Measurements from ENCODE around the gene AAK1.
"Not testable (repeated sequence)": the region's sequence is repeated elsewhere in the genome, so short reads cannot be mapped to it uniquely, and the experiment has no call there.

The AAK1 gene

DNA sequence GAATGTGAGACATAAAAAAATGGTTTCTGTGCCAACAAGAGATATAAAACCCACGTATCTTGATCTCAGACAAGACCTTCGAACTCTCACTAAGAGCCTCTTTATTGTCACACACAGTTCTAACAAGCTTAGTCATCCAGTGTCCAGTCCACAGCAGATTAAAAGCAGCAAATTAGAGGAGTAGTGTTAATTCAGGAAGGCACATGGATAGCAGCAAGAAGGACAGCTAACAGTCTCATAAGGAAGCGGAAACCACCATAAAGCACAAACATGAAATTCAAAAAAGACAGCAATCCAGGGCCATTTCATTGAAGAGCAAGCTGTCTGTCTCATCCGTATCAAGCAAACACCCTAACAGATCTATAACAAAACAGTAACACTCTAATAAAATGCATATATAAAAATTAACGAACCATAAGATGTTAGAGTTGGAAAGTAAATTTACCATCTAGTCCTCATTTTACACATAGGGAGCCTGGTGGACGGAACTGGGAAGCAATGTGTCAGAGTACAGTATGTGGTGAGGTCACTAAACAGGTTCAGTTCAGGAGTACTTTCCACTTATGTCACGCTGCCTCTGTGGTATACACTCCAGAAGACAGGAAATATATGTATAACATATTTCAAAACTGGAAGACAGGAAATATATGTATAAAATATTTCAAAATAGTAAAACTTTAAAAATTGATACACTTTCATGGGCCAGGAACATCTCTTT, 18.3 kb downstream of the AAK1 start:
- no peak for DNase-seq (ENCODE audit: low read depth)

GRCh38 chr2:69624611-69625010, 18.9 kb downstream of the AAK1 start:
- DNase-seq (ENCODE audit: low read depth), result no peak

DNA sequence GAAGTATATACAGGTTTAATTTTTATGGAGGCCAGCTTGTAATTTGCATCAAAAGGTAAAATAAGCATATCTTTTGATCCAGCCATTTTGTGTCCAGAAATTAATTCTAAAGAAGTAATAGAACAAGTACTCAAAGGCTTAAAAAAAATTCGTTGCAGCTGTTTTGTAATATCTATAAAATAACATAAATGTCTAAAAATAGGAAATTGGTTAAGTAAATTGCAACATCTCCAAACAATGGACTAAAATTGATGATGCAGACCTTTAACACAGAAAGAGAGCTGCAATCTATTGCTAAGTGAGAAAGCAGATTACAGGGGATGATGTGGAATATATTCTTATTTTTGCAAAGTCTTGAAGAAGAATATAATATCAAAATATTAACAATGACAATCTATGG, 19.4 kb downstream of the AAK1 start:
- DNase-seq (ENCODE audit: low read depth), result no peak

GRCh38 chr2:69623236-69623635, 20.3 kb downstream of the AAK1 start:
- DNase-seq (ENCODE audit: low read depth), result no peak

DNA sequence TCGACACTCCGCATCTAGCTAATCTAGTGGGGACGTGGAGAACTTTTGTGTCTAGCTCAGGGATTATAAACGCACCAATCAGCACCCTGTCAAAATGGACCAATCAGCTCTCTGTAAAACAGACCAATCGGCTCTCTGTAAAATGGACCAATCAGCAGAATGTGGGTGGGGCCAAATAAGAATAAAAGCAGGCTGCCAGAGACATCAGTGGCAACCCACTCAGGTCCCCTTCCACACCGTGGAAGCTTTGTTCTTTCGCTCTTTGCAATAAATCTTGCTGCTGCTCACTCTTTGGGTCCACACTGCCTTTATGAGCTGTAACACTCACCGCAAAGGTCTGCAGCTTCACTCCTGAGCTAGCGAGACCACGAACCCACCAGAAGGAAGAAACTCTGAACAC, 20.7 kb downstream of the AAK1 start:
- not testable (repeated sequence) for DNase-seq (ENCODE audit: low read depth)

GRCh38 chr2:69622017-69622540, 21.5 kb downstream of the AAK1 start:
- DNase-seq (ENCODE audit: low read depth), result not testable (repeated sequence)

- no peak for DNase-seq (ENCODE audit: low read depth)
Measured at GRCh38 chr2:69621440-69621839, 22.1 kb downstream of the AAK1 start.

DNA sequence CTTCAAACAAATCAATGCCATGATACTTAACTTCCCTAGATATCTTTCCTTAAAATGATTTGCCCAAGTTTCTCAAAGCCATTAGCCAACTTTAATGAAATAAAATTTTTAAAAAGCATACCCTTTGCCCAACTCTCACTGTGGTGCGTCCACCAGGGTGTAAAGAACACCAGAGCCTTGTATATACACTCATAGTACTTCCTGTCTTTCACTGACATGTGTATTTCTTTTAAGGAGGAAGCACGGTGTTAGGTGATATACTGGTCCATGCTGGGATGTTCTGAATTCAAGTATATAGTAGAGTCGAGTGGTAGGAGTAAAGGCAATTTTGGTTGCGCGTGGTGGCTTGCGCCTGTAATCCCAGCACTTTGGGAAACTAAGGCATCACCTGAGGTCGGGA, 22.7 kb downstream of the AAK1 start:
- no peak for DNase-seq (ENCODE audit: low read depth)

GRCh38 chr2:69619725-69620124, 23.8 kb downstream of the AAK1 start:
- DNase-seq (ENCODE audit: low read depth), result no peak

DNA sequence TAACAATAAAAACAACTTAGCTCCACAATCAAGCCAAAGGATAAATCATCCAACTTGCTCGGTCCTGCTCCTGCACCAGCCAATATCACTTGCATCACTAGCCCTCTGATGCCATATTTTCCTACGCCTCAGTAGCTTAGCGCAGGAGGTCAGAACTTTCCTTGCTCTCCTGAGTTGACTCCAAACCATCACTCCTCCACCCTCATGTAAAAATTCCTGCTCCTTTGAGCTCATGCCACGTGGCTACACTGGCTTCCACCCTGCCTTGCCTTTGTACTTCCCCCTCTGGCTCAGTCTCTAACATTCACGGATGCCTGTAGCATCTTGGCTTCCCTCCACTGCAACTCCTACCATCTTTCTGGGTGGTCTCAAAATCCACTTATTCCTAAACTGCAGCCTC, 25.2 kb downstream of the AAK1 start:
- DNase-seq (ENCODE audit: low read depth), result no peak

DNA sequence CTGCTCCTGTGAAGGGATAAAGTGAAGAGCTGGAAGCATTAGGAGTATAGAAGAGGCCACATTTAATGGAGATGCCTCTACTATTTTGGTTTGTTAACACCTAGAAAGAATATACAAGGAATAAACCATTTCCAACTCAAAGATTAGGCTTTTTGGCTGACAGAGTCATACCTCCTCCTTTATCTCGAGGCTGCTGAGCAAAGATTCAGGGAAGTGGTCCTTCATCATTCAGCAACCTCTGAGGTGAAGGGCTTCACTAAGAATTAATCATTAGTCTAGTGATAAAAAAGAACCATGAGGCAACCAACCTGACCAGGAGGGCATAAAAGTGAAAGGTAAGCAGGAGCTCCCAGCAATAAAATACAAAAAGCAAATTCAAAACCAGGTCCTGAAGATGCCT, 25.8 kb downstream of the AAK1 start:
- no peak for DNase-seq (ENCODE audit: low read depth)

DNA sequence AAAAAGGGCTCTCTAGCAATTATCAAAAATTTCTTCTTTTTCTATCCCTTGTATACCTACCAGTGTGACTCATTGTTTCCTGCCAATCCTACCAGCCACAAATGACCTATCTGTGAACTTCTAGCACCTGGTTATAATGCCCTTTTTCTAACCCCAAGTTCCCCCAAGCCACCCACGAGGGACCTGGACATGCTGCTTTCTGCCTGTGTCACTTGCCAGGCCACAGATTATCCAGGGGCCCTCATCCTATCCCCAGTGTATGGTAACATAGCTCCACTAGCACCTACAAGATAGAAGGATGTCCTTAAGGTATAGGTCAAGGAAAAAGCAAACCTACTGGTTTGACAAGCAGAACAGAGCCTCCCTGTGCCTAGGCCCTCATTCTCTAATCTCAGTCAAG, 26.8 kb downstream of the AAK1 start:
- DNase-seq (ENCODE audit: low read depth), result no peak

DNA sequence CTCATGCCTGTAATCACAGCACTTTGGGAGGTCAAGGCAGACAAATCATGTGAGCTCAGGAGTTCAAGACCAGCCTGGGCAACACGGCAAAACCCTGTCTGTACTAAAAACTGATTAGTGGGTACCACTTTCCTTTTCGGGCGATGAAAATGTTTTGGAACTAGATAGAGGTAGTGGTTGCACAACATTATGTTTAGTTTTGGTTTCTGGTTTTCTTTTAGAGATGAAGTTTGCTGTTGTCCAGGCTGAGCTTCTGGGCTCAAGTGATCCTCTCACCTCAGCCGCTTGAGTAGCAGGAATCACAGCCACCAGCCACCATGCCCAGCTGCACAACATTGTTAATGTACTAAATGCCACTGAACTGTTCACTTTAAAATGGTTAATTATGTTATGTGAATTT, 27.6 kb downstream of the AAK1 start:
- no peak for DNase-seq (ENCODE audit: low read depth)

DNA sequence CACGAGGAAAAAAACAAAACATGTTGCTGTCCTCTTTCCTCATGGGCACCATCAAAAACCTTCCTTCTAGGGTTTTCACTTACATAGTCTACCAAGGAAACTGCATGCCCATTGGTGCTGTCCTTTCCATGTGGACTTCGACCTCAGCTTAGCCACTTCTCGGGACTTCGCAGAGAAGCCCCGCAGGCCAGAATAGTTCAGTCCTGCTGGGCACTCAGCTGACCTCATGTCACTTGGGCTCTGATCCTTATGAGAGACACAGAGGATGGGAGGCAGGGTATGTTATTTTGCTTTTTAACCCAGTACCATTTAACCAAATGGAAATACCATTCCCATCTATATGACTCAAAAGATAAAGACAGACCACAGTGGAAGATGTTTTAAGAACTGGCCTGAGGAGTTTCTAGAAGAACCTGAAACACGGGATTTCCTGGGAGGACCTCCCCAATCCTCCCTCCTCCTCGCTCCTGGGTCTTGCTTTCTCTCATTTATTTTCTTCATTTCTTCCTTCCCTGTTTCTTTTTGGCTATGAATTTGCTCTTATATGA, 28.4 kb downstream of the AAK1 start:
- no peak for DNase-seq (ENCODE audit: low read depth)

DNA sequence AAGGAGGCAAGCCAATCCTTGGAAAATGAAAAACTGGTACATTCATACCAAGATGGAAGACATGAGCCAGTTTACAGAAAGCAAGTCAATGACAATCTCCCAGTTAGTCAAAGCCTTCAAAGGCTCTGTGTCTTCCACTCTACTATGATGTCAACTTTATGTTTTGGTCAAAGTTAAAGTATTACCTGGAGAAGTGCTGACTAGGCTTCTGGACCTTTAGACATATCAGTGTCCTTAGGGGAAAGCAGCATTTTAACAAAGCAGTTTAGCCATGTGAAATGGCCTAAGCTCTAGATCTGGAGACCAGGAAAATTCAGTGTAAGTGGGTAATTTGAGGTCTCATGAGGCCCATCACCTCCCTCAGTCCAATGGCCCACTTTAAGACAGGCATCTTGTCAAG, 30.8 kb downstream of the AAK1 start:
- DNase-seq (ENCODE audit: low read depth), result no peak

DNA sequence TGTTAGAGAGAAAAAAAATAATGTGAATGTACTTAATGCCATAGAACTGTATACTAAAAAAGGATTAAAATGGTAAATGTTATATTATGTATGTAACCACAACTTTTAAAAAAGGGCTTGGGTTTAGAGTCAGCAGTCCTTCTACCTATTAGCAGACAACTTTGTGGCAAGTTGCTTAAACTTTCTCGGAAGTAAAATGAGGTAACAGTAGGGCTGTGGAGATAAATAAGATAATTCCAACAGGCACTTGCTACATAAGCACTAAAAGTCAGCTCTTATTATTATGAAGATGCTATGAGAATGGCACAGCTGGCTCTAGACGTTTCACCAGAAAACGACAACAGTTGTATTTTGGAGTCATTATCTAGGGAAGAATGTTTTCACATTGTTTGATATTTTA, 31.3 kb downstream of the AAK1 start:
- no peak for DNase-seq (ENCODE audit: low read depth)

- no peak for DNase-seq (ENCODE audit: low read depth)
Measured at GRCh38 chr2:69608109-69608508, 35.4 kb downstream of the AAK1 start.

GRCh38 chr2:69606771-69607170, 36.8 kb downstream of the AAK1 start:
- DNase-seq (ENCODE audit: low read depth), result not testable (repeated sequence)

DNA sequence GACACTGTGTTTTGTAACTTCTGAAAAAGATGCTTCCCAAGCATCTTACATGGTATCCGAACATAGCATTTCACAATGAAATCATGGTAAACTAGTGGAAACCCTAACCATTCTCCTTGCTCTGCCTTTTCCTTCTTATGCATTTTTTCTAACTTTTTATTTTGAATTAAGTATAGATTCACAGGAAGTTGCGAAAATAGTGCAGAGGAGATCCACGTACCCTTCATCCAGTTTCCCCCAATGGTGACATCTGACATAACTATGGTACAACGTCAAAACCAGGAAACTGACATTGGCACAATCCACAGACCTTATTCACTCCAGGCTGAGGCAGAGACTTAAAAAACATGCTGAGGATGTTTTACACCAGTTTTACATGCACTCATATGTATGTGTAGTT, 38.3 kb downstream of the AAK1 start:
- no peak for DNase-seq (ENCODE audit: low read depth)

DNA sequence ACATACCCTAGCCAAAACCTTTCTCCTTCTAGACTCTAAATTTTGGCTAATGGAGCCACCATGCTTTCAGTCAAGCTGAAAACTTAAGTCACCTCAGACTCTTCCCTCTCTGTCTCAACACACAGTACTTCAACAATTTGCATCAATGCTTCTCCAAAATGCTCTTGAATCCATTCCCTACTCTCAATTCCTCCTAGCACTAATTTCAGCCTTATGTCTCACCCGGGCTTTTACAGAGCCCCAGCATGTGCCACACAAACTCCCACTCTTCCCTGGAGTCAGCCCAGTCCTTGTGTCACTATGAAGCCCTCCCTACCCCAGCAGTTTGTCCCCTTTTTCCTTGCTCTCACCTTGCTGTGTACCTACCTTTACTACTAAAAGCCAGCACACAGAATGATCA, 38.7 kb downstream of the AAK1 start:
- DNase-seq (ENCODE audit: low read depth), result no peak

DNA sequence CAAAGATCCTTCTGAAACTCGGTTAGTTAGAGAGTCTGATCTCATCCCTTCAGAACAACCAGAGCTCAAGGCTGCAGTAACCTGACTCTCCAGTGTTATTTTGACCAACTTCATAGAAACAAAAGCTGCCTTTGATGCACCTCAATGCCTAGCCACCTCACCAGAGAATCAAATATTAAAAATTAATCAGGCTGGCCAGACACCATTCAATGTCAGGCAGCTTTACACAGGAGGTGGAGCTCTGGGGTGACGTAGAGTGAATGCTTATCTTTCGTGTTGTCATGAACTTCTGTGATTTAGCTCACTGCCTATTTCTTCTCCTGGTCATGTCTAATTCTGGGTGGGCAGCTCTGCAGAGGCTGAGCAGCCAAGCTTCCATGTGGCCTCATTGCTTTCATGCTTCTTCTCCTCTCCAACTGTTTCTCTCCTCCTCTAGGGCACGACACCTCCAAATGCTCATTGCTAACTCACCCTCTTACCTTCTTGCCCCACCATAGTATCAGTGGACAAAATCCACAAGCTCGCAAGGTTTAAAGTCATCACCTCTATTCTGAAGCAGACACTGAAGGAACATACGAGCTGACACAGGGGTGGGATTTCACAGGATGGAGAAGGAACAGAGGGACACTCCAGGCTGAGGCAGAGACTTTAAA, 39.4 kb downstream of the AAK1 start:
- DNase-seq (ENCODE audit: low read depth), result no peak

GRCh38 chr2:69603146-69603743, 40.3 kb downstream of the AAK1 start:
- no peak for DNase-seq (ENCODE audit: low read depth)

DNA sequence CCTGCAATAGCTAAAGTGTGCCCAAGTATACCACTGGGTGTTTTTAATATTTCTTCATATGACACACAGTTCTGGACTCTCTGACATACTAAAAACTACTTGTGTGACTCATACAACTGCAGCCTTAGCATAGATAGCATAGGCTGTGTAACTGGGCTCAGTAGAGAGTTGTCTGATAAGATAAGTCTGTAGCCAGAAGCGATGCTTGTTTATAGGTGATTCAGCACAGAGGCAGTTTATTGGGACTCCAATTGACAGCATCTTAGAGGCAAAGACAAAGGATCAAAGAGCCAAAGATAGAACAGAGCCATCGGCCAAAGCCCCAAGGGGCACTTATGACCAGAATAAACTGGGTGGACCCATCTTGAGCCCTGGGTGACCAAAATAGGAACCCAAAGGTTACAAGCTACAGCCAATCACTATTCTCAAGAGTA, 42.3 kb downstream of the AAK1 start:
- DNase-seq (ENCODE audit: low read depth), result peak; percentile 57
